Peyer's patch (tissue), 4 donors: ENCODE data around the gene PIPOX. TPM values are rescaled to one million over a fixed set of nuclear protein-coding genes. Genes with fewer than 3 reads are reported as not detected.

Experiments used
- DNase-seq, 3 donors: peaks; one replicate each; pipeline ENCODE4 v3.0.0-alpha.2; 2017 to 2019
- H3K27ac ChIP-seq, 4 donors: fragments of 200-600 bp; sonication (generic); one replicate each; pipeline ENCODE4 v1.5.1; 2016 to 2019
- H3K27me3 ChIP-seq, 2 donors: fragments of 200-600 bp; sonication (generic); one replicate each; pipeline ENCODE4 v1.5.1; 2019
- H3K36me3 ChIP-seq, 3 donors: fragments of 200-600 bp; sonication (generic); one replicate each; pipeline ENCODE4 v1.5.1; 2016 to 2019
- H3K4me1 ChIP-seq, 4 donors: fragments of 200-600 bp; sonication (generic); one replicate each; pipeline ENCODE4 v1.5.1; 2016 to 2019
- H3K4me3 ChIP-seq, 4 donors: fragments of 200-600 bp; sonication (generic); 1 replicate in 3 of 4; 2 replicates in 1 of 4; pipeline ENCODE4 v1.5.1; 2016 to 2019; ENCODE audit warnings: mild to moderate bottlenecking in 1 of 4
- H3K9me3 ChIP-seq, 4 donors: fragments of 200-600 bp; sonication (generic); one replicate each; pipeline ENCODE4 v1.5.1; 2016 to 2019; ENCODE audit warnings: mild to moderate bottlenecking in 1 of 4
- CTCF ChIP-seq, 6 experiments: fragments of 450-650 bp in 4 of 6; fragments of 200-600 bp in 2 of 6; sonication (generic) in 1 of 6; IDR thresholded peaks; one replicate each; pipeline ENCODE4 v1.5.1; 2017 to 2019; ENCODE audit warnings: antibody characterized with exemption in 6 of 6, mild to moderate bottlenecking in 3 of 6, moderate library complexity in 1 of 6
- POLR2A ChIP-seq, 2 donors: fragments of 450-650 bp; IDR thresholded peaks; one replicate each; pipeline ENCODE4 v1.5.1; 2017; ENCODE audit warnings: antibody characterized with exemption in 2 of 2, mild to moderate bottlenecking in 2 of 2, moderate library complexity in 2 of 2
- total RNA-seq, 4 donors: library from RNA; depleted of rRNA; stranded (reverse); fragments of >200 nt; gene quantifications; one replicate each; pipeline ENCODE4 v1.1.0, GENCODE V29; 2016

Gene PIPOX
- total RNA-seq, 4 donors from 2014 or later, result 3.2 to 5.2 (median 4.8) TPM; not detected in 1

- Histone ChIP-seq H3K27me3 (no peaks in the 10 kb centered on the region), H3K4me1 (no peaks in the 10 kb centered on the region), H3K9me3 (no peaks in the 10 kb centered on the region), H3K27ac (no peak overlapping the region), H3K36me3 (no peaks in the 10 kb centered on the region), H3K4me3 (no peak overlapping the region)
- no peak for TF ChIP-seq CTCF (IDR thresholded peaks at IDR 0.05)
- no peak for TF ChIP-seq POLR2A (IDR thresholded peaks at IDR 0.05)
- DNase-seq, result no peak
Observed at GRCh38 chr17:29063992-29064391, 21.1 kb downstream of the PIPOX start.

- H3K9me3 ChIP-seq, result no peaks in the 10 kb centered on the region
- no peak for DNase-seq
- TF ChIP-seq POLR2A (IDR thresholded peaks at IDR 0.05) (no peak), CTCF (IDR thresholded peaks at IDR 0.05) (no peak)
- H3K4me1 ChIP-seq, result no peaks in the 10 kb centered on the region
- no peaks in the 10 kb centered on the region for H3K27me3 ChIP-seq
- H3K4me3 ChIP-seq, result no peak overlapping the region
- H3K36me3 ChIP-seq, result no peaks in the 10 kb centered on the region
- no peak overlapping the region for H3K27ac ChIP-seq
Observed at GRCh38 chr17:29066047-29066446, 23.1 kb downstream of the PIPOX start.

- Histone ChIP-seq H3K27ac (no peak overlapping the region), H3K27me3 (no peaks in the 10 kb centered on the region), H3K36me3 (no peaks in the 10 kb centered on the region), H3K4me1 (no peaks in the 10 kb centered on the region), H3K9me3 (no peaks in the 10 kb centered on the region), H3K4me3 (no peak overlapping the region)
- TF ChIP-seq CTCF (IDR thresholded peaks at IDR 0.05) (no peak), POLR2A (IDR thresholded peaks at IDR 0.05) (no peak)
- no peak for DNase-seq
Observed at GRCh38 chr17:29066606-29067005, 23.7 kb downstream of the PIPOX start.

- H3K9me3 ChIP-seq, result no peaks in the 10 kb centered on the region
- no peaks in the 10 kb centered on the region for H3K27me3 ChIP-seq
- H3K27ac ChIP-seq, result no peak overlapping the region
- no peaks in the 10 kb centered on the region for H3K4me1 ChIP-seq
- DNase-seq, result no peak
- H3K36me3 ChIP-seq, result no peaks in the 10 kb centered on the region
- TF ChIP-seq POLR2A (IDR thresholded peaks at IDR 0.05), result no peak
- TF ChIP-seq CTCF (IDR thresholded peaks at IDR 0.05), result no peak
- H3K4me3 ChIP-seq, result no peak overlapping the region
Observed at GRCh38 chr17:29068818-29069217, 25.9 kb downstream of the PIPOX start.

- DNase-seq, result no peak
Observed at GRCh38 chr17:29069526-29070041, 26.6 kb downstream of the PIPOX start.

More at GRCh38 chr17:29069526-29070041, 26.6 kb downstream of the PIPOX start:
- Histone ChIP-seq H3K27me3 (no peaks in the 10 kb centered on the region), H3K27ac (no peak overlapping the region), H3K4me3 (no peak overlapping the region), H3K36me3 (no peaks in the 10 kb centered on the region), H3K4me1 (no peaks in the 10 kb centered on the region), H3K9me3 (no peaks in the 10 kb centered on the region)
- TF ChIP-seq POLR2A (IDR thresholded peaks at IDR 0.05) (no peak), CTCF (IDR thresholded peaks at IDR 0.05) (no peak)
